Measurements from ENCODE around the gene HINFP. TPM values are rescaled to one million over a fixed set of nuclear protein-coding genes. Genes with fewer than 3 reads are reported as not detected.
A peak's percentile ranks its signal among the peaks of the same experiment; 100 is the strongest.

HINFP gene
- total RNA-seq, 2 donors from 2014 or later, result 43.8 to 44.8 TPM

- Histone ChIP-seq H3K4me3 (ENCODE audit: low read length) (peak overlapping the region; percentile 97), H3K4me1 (ENCODE audit: control insufficient read depth, insufficient read depth, low read length) (peaks cover 11% of the 10 kb centered on the region), H3K9ac (ENCODE audit: extremely low read depth, low read length, poor library complexity, severe bottlenecking) (no peak overlapping the region), H3K27ac (ENCODE audit: low read depth, low read length) (no peak overlapping the region), H3K9me3 (ENCODE audit: control insufficient read depth, low read length) (no peaks in the 10 kb centered on the region), H3K27me3 (ENCODE audit: control insufficient read depth, insufficient read depth, low read length, poor library complexity, severe bottlenecking) (no peaks in the 10 kb centered on the region), H3K36me3 (ENCODE audit: control insufficient read depth, insufficient read depth, low read length) (peaks cover 50% of the 10 kb centered on the region)
- DNase-seq, result no peak
- WGBS, 2 experiments (ENCODE audit: insufficient coverage in 1 of 2, insufficient read length in 1 of 2), result 91% methylated on average over 12 to 13 of the region's 13 CpGs
- H3K4me1 Mint-ChIP-seq, result peaks cover 18% of the 10 kb centered on the region
- no peaks in the 10 kb centered on the region for H3K9me3 Mint-ChIP-seq
- TF ChIP-seq CTCF (conservative IDR thresholded peaks at IDR 0.05), result no peak
- H3K36me3 Mint-ChIP-seq (ENCODE audit: low read depth), result peaks cover 28% of the 10 kb centered on the region
- H3K4me3 Mint-ChIP-seq, result peak overlapping the region; percentile 93
- H3K27me3 Mint-ChIP-seq (ENCODE audit: insufficient read depth), result no peaks in the 10 kb centered on the region
- no peak overlapping the region for H3K27ac Mint-ChIP-seq
Observed at GRCh38 chr11:119091966-119092879, 29.2 kb upstream of the HINFP start.

GRCh38 chr11:119092880-119093842 is 28.2 kb upstream of the HINFP start:
- WGBS, 2 experiments (ENCODE audit: insufficient coverage in 1 of 2, insufficient read length in 1 of 2), result 56 to 69% methylated on average over 6 to 12 of the region's 12 CpGs
- peak overlapping the region; percentile 42 for H3K27ac ChIP-seq (ENCODE audit: low read depth, low read length)
- no peak for TF ChIP-seq CTCF (conservative IDR thresholded peaks at IDR 0.05)
- Mint-ChIP-seq H3K36me3 (ENCODE audit: low read depth) (peaks cover 37% of the 10 kb centered on the region), H3K27me3 (ENCODE audit: insufficient read depth) (no peaks in the 10 kb centered on the region), H3K27ac (peak overlapping the region; percentile 93), H3K4me1 (peaks cover 18% of the 10 kb centered on the region), H3K4me3 (peak overlapping the region; percentile 93), H3K9me3 (no peaks in the 10 kb centered on the region)
- peak overlapping the region; percentile 97 for H3K4me3 ChIP-seq (ENCODE audit: low read length)
- H3K9me3 ChIP-seq (ENCODE audit: control insufficient read depth, low read length), result no peaks in the 10 kb centered on the region
- H3K9ac ChIP-seq (ENCODE audit: extremely low read depth, low read length, poor library complexity, severe bottlenecking), result peak overlapping the region; percentile 93
- no peaks in the 10 kb centered on the region for H3K27me3 ChIP-seq (ENCODE audit: control insufficient read depth, insufficient read depth, low read length, poor library complexity, severe bottlenecking)
- H3K4me1 ChIP-seq (ENCODE audit: control insufficient read depth, insufficient read depth, low read length), result peaks cover 11% of the 10 kb centered on the region
- no peak for DNase-seq
- H3K36me3 ChIP-seq (ENCODE audit: control insufficient read depth, insufficient read depth, low read length), result peaks cover 59% of the 10 kb centered on the region
